HG02852 (cell line): ENCODE results near the gene BAIAP2L1.
"Not testable (repeated sequence)": the region's sequence is repeated elsewhere in the genome, so short reads cannot be mapped to it uniquely, and the experiment has no call there.

Experiments
- ATAC-seq: cut with Tn5 transposase; IDR thresholded peaks from one replicate; pipeline ENCODE4 v1.9.1; 2021; ENCODE audit warnings: mild to moderate bottlenecking, moderate library complexity; ENCODE audit not compliant: unreplicated experiment

The BAIAP2L1 gene

GRCh38 chr7:98323597-98324322 is 77.1 kb downstream of the BAIAP2L1 start:
- ATAC-seq: no peak

GRCh38 chr7:98322331-98323270 is 78.3 kb downstream of the BAIAP2L1 start:
- no peak for ATAC-seq

GRCh38 chr7:98321301-98321700 is 79.6 kb downstream of the BAIAP2L1 start:
- no peak for ATAC-seq

- no peak for ATAC-seq
Observed at GRCh38 chr7:98319176-98319575, 81.7 kb downstream of the BAIAP2L1 start.

GRCh38 chr7:98317366-98318040 is 83.4 kb downstream of the BAIAP2L1 start:
- no peak for ATAC-seq

GRCh38 chr7:98315994-98316527 is 84.8 kb downstream of the BAIAP2L1 start:
- not testable (repeated sequence) for ATAC-seq

GRCh38 chr7:98315318-98315993 is 85.4 kb downstream of the BAIAP2L1 start:
- peak; percentile 83 for ATAC-seq

- ATAC-seq: peak; percentile 44
Observed at GRCh38 chr7:98314469-98314868, 86.4 kb downstream of the BAIAP2L1 start.

GRCh38 chr7:98312201-98312600 is 88.7 kb downstream of the BAIAP2L1 start:
- ATAC-seq: no peak

- ATAC-seq: no peak
Observed at GRCh38 chr7:98309566-98309965, 91.3 kb downstream of the BAIAP2L1 start.

- no peak for ATAC-seq
Observed at GRCh38 chr7:98307971-98308466, 92.9 kb downstream of the BAIAP2L1 start.

- ATAC-seq: no peak
Observed at GRCh38 chr7:98305951-98306535, 94.8 kb downstream of the BAIAP2L1 start.

- no peak for ATAC-seq
Observed at GRCh38 chr7:98303906-98304305, 97.0 kb downstream of the BAIAP2L1 start.

GRCh38 chr7:98303176-98303865 is 97.6 kb downstream of the BAIAP2L1 start:
- ATAC-seq: no peak

- ATAC-seq: no peak
Observed at GRCh38 chr7:98301693-98302470, 99.0 kb downstream of the BAIAP2L1 start.

GRCh38 chr7:98300595-98301372 is 100.1 kb downstream of the BAIAP2L1 start:
- no peak for ATAC-seq

- ATAC-seq: no peak
Observed at GRCh38 chr7:98297626-98298286, 103.1 kb downstream of the BAIAP2L1 start.
